ENCODE measurements around the gene PRKAR2B.
"Not testable (repeated sequence)": the region's sequence is repeated elsewhere in the genome, so short reads cannot be mapped to it uniquely, and the experiment has no call there.

PRKAR2B gene

DNA sequence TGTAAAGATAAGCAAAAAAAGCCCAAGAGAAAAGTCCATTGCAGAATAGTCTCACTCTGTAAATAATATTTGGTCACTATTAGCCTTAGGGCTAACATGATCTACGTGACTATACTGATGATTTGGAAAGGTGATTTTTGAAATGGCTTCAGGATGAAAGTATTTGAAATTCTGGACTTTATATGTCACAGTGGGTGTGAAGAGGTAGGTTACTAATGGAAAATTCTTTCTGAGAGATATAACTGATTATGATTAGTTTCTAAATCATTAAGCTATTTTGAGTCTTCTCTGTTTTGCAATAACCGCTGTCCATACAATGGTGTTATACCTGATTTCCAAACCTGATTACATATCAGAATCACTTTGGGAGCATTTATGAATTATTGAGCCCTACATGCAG, 104.2 kb downstream of the PRKAR2B start:
- Histone ChIP-seq H3K4me3 (ENCODE audit: low read length in 2 of 2) (no peak overlapping the region), H3K36me3 (ENCODE audit: control insufficient read depth in 2 of 2, insufficient read depth in 2 of 2, low read length in 2 of 2) (peaks cover 0 to 8% of the 10 kb centered on the region in 2 donors), H3K9me3 (ENCODE audit: control insufficient read depth in 2 of 2, low read length in 2 of 2) (no peaks in the 10 kb centered on the region), H3K9ac (ENCODE audit: low read length in 2 of 2) (no peak overlapping the region), H3K4me1 (ENCODE audit: control insufficient read depth, insufficient read depth, low read length) (no peaks in the 10 kb centered on the region), H3K27me3 (ENCODE audit: control insufficient read depth in 1 of 2, insufficient read depth in 2 of 2, low read length in 2 of 2) (no peaks in the 10 kb centered on the region), H3K27ac (ENCODE audit: low read length) (no peak overlapping the region)

DNA sequence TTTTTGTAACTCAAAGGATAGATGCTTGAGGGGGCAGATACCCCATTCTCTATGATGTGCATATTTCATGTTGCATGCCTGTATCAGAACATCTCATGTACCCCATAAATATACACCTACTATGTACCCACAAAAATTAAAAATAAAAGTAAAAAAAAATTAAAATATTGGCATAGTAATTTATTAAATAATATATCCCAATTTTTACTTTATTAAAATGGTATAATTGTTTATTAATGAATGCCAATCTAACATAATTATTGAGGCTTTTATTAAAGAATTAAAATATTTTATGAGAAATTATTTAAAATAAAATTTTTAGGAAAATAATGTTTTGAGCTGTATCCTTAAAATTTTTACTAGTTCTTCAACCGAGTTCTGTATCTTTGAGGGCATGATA, 105.4 kb downstream of the PRKAR2B start:
- Histone ChIP-seq H3K9me3 (ENCODE audit: control insufficient read depth in 2 of 2, low read length in 2 of 2) (no peaks in the 10 kb centered on the region), H3K9ac (ENCODE audit: low read length in 2 of 2) (no peak overlapping the region), H3K27ac (ENCODE audit: low read length) (no peak overlapping the region), H3K36me3 (ENCODE audit: control insufficient read depth in 2 of 2, insufficient read depth in 2 of 2, low read length in 2 of 2) (peaks cover 0 to 8% of the 10 kb centered on the region in 2 donors), H3K4me3 (ENCODE audit: low read length in 2 of 2) (no peak overlapping the region), H3K4me1 (ENCODE audit: control insufficient read depth, insufficient read depth, low read length) (no peaks in the 10 kb centered on the region), H3K27me3 (ENCODE audit: control insufficient read depth in 1 of 2, insufficient read depth in 2 of 2, low read length in 2 of 2) (no peaks in the 10 kb centered on the region)

DNA sequence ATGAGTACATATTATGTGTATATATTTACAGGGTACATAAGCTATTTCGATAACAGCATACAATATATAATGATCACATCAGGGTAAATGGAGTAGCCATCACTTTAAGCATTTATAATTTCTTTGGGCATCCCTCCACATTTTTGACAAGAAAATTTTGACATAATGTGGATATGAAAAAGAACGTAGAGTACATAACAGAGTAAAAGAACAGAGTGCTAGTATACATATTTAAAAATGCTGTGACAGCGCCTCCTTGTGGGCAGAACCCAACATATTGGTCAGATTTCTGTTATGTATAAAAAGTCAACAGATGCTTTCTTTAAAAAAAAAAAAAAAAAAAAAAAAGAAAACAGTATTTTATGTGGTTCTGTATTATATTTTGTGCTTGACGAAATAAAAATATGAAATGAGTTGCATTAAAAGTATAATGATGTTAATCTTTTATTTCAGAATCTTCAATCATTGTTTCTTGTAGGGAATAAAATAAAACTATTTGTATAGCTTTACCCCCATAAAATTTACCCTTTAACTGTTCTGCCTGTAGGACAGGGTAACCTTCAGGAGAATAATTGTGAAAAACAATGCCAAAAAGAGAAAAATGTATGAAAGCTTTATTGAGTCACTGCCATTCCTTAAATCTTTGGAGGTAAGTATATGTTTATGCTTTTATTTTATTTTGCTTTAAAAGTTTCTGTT, 106.0 kb downstream of the PRKAR2B start:
- Histone ChIP-seq H3K27me3 (ENCODE audit: control insufficient read depth in 1 of 2, insufficient read depth in 2 of 2, low read length in 2 of 2) (no peaks in the 10 kb centered on the region), H3K9me3 (ENCODE audit: control insufficient read depth in 2 of 2, low read length in 2 of 2) (no peaks in the 10 kb centered on the region), H3K27ac (ENCODE audit: low read length) (no peak overlapping the region), H3K9ac (ENCODE audit: low read length in 2 of 2) (no peak overlapping the region), H3K36me3 (ENCODE audit: control insufficient read depth in 2 of 2, insufficient read depth in 2 of 2, low read length in 2 of 2) (peaks cover 0 to 8% of the 10 kb centered on the region in 2 donors), H3K4me1 (ENCODE audit: control insufficient read depth, insufficient read depth, low read length) (no peaks in the 10 kb centered on the region), H3K4me3 (ENCODE audit: low read length in 2 of 2) (no peak overlapping the region)

DNA sequence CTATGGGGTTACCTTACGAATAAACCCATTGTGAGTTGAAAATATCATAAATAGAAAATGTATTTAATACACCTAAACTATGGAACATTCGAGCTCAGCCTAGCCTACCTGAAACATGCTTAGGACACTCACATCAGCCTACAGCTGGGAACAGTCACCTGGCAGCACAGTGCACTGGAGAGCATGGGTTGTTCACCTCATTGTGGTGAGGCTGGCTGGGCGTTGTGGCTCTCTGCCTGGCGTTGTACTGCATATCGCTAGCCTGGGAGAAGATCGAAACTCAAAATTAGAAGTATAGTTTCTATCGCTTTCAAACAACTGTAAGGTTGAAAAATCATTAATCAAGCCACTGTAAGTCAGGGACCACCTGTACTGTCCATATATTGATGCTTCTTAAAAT, 107.0 kb downstream of the PRKAR2B start:
- Histone ChIP-seq H3K9ac (ENCODE audit: low read length in 2 of 2) (no peak overlapping the region), H3K4me1 (ENCODE audit: control insufficient read depth, insufficient read depth, low read length) (no peaks in the 10 kb centered on the region), H3K4me3 (ENCODE audit: low read length in 2 of 2) (no peak overlapping the region), H3K36me3 (ENCODE audit: control insufficient read depth in 2 of 2, insufficient read depth in 2 of 2, low read length in 2 of 2) (peaks cover 0 to 8% of the 10 kb centered on the region in 2 donors), H3K27me3 (ENCODE audit: control insufficient read depth in 1 of 2, insufficient read depth in 2 of 2, low read length in 2 of 2) (no peaks in the 10 kb centered on the region), H3K27ac (ENCODE audit: low read length) (no peak overlapping the region), H3K9me3 (ENCODE audit: control insufficient read depth in 2 of 2, low read length in 2 of 2) (no peaks in the 10 kb centered on the region)

DNA sequence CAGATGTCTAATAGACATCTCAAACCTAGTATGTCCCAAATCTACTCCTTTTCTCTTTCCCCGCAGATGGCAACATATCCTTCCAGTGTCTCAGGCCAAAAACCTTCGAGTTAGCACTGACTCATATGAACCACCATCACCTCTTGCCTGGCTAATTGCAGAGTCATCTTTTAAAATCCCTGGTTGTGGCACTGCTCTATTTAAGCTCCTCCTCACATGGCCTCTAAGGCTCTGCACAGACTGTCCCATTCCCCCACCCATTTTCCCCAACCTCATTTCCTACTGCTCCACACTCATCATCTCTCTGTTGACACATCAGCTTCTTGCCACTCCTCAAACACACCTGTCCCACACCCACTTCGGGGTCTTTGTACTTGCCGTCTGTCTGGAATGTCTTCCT, 107.5 kb downstream of the PRKAR2B start:
- Histone ChIP-seq H3K27ac (ENCODE audit: low read length) (no peak overlapping the region), H3K27me3 (ENCODE audit: control insufficient read depth in 1 of 2, insufficient read depth in 2 of 2, low read length in 2 of 2) (no peaks in the 10 kb centered on the region), H3K4me3 (ENCODE audit: low read length in 2 of 2) (no peak overlapping the region), H3K9me3 (ENCODE audit: control insufficient read depth in 2 of 2, low read length in 2 of 2) (no peaks in the 10 kb centered on the region), H3K9ac (ENCODE audit: low read length in 2 of 2) (no peak overlapping the region), H3K36me3 (ENCODE audit: control insufficient read depth in 2 of 2, insufficient read depth in 2 of 2, low read length in 2 of 2) (peaks cover 0 to 9% of the 10 kb centered on the region in 2 donors), H3K4me1 (ENCODE audit: control insufficient read depth, insufficient read depth, low read length) (no peaks in the 10 kb centered on the region)

DNA sequence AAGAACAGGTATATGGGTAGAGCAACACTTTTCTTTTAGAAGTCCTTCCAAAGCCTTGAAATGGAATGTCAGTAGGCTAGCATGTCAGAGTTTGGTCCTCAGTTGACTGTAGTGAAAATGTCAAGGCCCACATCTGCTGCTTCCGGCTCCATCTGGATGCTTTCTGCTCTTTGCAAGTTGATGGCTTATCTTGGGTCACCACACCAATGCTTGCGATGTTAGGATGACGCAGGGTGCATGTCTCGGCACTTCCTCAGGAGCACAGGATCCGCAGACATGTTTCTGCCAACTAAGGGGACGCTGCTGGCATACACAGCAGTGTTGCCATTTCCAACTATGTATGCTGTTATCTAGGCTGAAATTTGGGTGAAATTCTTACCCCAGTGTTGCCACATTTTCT, 110.3 kb downstream of the PRKAR2B start:
- H3K27ac ChIP-seq (ENCODE audit: low read length), result no peak overlapping the region
- no peak overlapping the region for H3K4me3 ChIP-seq (ENCODE audit: low read length in 2 of 2)
- peaks cover 0 to 18% of the 10 kb centered on the region in 2 donors for H3K36me3 ChIP-seq (ENCODE audit: control insufficient read depth in 2 of 2, insufficient read depth in 2 of 2, low read length in 2 of 2)
- no peaks in the 10 kb centered on the region for H3K27me3 ChIP-seq (ENCODE audit: control insufficient read depth in 1 of 2, insufficient read depth in 2 of 2, low read length in 2 of 2)
- H3K9me3 ChIP-seq (ENCODE audit: control insufficient read depth in 2 of 2, low read length in 2 of 2), result no peaks in the 10 kb centered on the region
- no peak overlapping the region for H3K9ac ChIP-seq (ENCODE audit: low read length in 2 of 2)
- no peaks in the 10 kb centered on the region for H3K4me1 ChIP-seq (ENCODE audit: control insufficient read depth, insufficient read depth, low read length)

DNA sequence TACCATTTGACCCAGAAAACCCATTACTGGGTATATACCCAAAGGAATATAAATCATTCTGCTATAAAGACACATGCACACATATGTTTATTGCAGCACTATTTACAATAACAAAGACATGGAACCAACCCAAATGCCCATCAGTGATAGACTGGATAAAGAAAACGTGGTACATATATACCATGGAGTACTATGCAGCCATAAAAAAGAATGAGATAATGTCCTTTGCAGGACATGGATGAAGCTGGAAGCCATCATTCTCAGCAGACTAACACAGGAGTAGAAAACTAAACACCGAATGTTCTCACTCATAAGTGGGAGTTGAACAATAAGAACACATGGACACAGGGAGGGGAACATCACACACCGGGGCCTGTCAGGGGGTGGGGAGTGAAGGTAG, 111.2 kb downstream of the PRKAR2B start:
- not testable (repeated sequence) for H3K27ac ChIP-seq (ENCODE audit: low read length); H3K4me1 ChIP-seq (ENCODE audit: control insufficient read depth, insufficient read depth, low read length); H3K9me3 ChIP-seq (ENCODE audit: control insufficient read depth in 2 of 2, low read length in 2 of 2); H3K9ac ChIP-seq (ENCODE audit: low read length in 2 of 2); H3K27me3 ChIP-seq (ENCODE audit: control insufficient read depth in 1 of 2, insufficient read depth in 2 of 2, low read length in 2 of 2); H3K4me3 ChIP-seq (ENCODE audit: low read length in 2 of 2)
- peaks cover 0 to 19% of the 10 kb centered on the region in 2 donors for H3K36me3 ChIP-seq (ENCODE audit: control insufficient read depth in 2 of 2, insufficient read depth in 2 of 2, low read length in 2 of 2)

DNA sequence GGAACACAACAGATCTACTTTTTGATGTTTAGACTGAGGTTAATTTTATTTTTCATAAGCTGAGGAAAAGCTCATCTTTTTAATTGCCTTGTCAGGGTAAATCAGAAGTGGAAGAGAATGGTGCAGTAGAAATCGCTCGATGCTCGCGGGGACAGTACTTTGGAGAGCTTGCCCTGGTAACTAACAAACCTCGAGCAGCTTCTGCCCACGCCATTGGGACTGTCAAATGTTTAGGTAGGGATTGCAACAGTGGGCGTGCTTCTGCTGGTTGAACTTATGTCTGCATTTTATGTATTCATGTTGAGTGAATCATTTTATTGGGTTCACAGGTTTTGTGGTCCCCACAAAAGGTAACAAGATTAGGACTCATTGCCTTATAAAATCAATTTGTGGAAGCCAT, 112.6 kb downstream of the PRKAR2B start:
- H3K36me3 ChIP-seq (ENCODE audit: control insufficient read depth in 2 of 2, insufficient read depth in 2 of 2, low read length in 2 of 2), result peaks cover 0 to 17% of the 10 kb centered on the region in 2 donors
- H3K4me3 ChIP-seq (ENCODE audit: low read length in 2 of 2), result no peak overlapping the region
- H3K27me3 ChIP-seq (ENCODE audit: control insufficient read depth in 1 of 2, insufficient read depth in 2 of 2, low read length in 2 of 2), result no peaks in the 10 kb centered on the region
- H3K27ac ChIP-seq (ENCODE audit: low read length), result no peak overlapping the region
- no peaks in the 10 kb centered on the region for H3K9me3 ChIP-seq (ENCODE audit: control insufficient read depth in 2 of 2, low read length in 2 of 2)
- no peaks in the 10 kb centered on the region for H3K4me1 ChIP-seq (ENCODE audit: control insufficient read depth, insufficient read depth, low read length)
- no peak overlapping the region for H3K9ac ChIP-seq (ENCODE audit: low read length in 2 of 2)

DNA sequence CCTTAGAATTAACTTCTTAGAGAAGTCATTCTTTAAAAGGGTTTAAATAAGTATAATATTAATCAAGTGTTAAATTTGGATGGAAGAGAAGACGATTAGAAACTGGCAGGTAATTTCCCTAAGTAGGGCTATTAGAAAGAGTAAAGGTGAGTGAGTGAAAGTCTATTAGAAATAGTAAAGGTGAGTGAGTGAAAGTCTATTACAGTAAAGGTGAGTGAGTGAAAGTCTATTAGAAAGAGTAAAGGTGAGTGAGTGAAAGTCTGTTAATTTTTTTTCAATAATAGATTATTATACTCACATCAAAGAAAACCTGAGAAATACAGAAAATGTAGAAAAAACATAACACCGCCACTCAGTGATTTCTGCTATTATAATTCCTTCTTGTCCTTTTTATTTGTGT, 113.5 kb downstream of the PRKAR2B start:
- Histone ChIP-seq H3K4me1 (ENCODE audit: control insufficient read depth, insufficient read depth, low read length) (no peaks in the 10 kb centered on the region), H3K4me3 (ENCODE audit: low read length in 2 of 2) (no peak overlapping the region), H3K36me3 (ENCODE audit: control insufficient read depth in 2 of 2, insufficient read depth in 2 of 2, low read length in 2 of 2) (peaks cover 0 to 14% of the 10 kb centered on the region in 2 donors), H3K9ac (ENCODE audit: low read length in 2 of 2) (no peak overlapping the region), H3K27me3 (ENCODE audit: control insufficient read depth in 1 of 2, insufficient read depth in 2 of 2, low read length in 2 of 2) (no peaks in the 10 kb centered on the region), H3K27ac (ENCODE audit: low read length) (no peak overlapping the region), H3K9me3 (ENCODE audit: control insufficient read depth in 2 of 2, low read length in 2 of 2) (no peaks in the 10 kb centered on the region)

DNA sequence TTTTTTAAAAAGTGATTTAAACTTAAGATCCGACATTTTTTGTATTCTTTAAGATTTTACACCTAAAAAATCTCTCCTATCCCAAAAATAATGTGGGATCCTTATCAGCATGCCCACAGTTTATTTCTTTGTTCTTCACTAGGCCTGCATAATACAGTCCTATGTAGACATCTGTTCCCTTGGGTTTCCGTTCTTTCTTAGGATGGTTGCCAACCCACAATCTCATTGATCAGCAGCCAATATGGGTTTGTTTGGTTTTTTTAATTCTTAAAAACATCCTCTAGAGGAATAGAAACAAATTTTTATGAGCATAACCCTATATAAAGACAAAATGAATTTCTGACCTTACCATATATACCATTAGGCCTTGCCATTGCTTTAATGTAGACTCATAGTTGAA, 115.9 kb downstream of the PRKAR2B start:
- no peak overlapping the region for H3K4me3 ChIP-seq (ENCODE audit: low read length in 2 of 2)
- H3K9ac ChIP-seq (ENCODE audit: low read length in 2 of 2), result no peak overlapping the region
- H3K4me1 ChIP-seq (ENCODE audit: control insufficient read depth, insufficient read depth, low read length), result no peaks in the 10 kb centered on the region
- H3K27ac ChIP-seq (ENCODE audit: low read length), result no peak overlapping the region
- H3K9me3 ChIP-seq (ENCODE audit: control insufficient read depth in 2 of 2, low read length in 2 of 2), result no peaks in the 10 kb centered on the region
- no peaks in the 10 kb centered on the region for H3K27me3 ChIP-seq (ENCODE audit: control insufficient read depth in 1 of 2, insufficient read depth in 2 of 2, low read length in 2 of 2)
- peaks cover 0 to 14% of the 10 kb centered on the region in 2 donors for H3K36me3 ChIP-seq (ENCODE audit: control insufficient read depth in 2 of 2, insufficient read depth in 2 of 2, low read length in 2 of 2)

DNA sequence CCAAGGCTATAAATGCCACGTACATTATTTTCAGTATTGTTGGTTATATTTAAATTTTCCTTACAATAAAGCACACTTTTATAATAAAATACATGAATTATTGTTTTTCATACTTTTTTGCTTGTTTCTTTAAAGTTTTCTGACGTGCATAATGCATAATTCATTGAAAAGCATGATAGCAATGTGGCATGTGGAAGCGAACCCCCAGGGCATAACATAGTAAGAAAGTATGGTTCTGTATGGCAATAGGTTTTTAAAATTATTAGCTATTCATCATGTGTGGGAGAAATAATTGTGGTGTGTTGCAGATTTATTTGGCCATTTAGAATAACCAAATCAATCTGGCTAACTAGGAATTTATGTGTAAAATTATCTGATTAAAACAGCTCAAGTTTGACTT, 116.9 kb downstream of the PRKAR2B start:
- H3K36me3 ChIP-seq (ENCODE audit: control insufficient read depth in 2 of 2, insufficient read depth in 2 of 2, low read length in 2 of 2), result peaks cover 0 to 14% of the 10 kb centered on the region in 2 donors
- H3K9ac ChIP-seq (ENCODE audit: low read length in 2 of 2), result no peak overlapping the region
- no peaks in the 10 kb centered on the region for H3K9me3 ChIP-seq (ENCODE audit: control insufficient read depth in 2 of 2, low read length in 2 of 2)
- H3K4me3 ChIP-seq (ENCODE audit: low read length in 2 of 2), result no peak overlapping the region
- no peak overlapping the region for H3K27ac ChIP-seq (ENCODE audit: low read length)
- no peaks in the 10 kb centered on the region for H3K27me3 ChIP-seq (ENCODE audit: control insufficient read depth in 1 of 2, insufficient read depth in 2 of 2, low read length in 2 of 2)
- no peaks in the 10 kb centered on the region for H3K4me1 ChIP-seq (ENCODE audit: control insufficient read depth, insufficient read depth, low read length)

All from stomach smooth muscle (tissue), 2 donors.